GM12878 (cell line): ENCODE data around the gene SINHCAF. TPM values are rescaled to one million over a fixed set of nuclear protein-coding genes. Genes with fewer than 3 reads are reported as not detected.

Experiments used
- ATAC-seq: fragments of 200-7000 bp; cut with Tn5 transposase; 3 replicates; pipeline ENCODE4 v1.9.1; 2020; ENCODE audit warnings: mild to moderate bottlenecking, moderate library complexity
- BruUV-seq: library from RNA; stranded (reverse); fragments of 400-500 nt; replicated peaks from 2 replicates; lab custom pipeline; 2021; lab: Mats Ljungman, UMichigan
- CTCF ChIA-PET: fragments of 300-600 bp; sonication (Branson Sonifier 250); formaldehyde crosslinking; extraction: SDS; loops from one replicate; lab custom pipeline; 2021; ENCODE audit warnings: inconsistent platforms; lab: Yijun Ruan, JAX
- POLR2A ChIA-PET: fragments of 350-600 bp; formaldehyde crosslinking; extraction: SDS; loops from one replicate; lab custom pipeline; 2021; ENCODE audit warnings: inconsistent platforms; lab: Charles Lee
- RAD21 ChIA-PET: fragments of 300-600 bp; sonication (Branson Sonifier 250); formaldehyde crosslinking; loops from one replicate; lab custom pipeline; 2023; ENCODE audit warnings: antibody characterized with exemption; ENCODE audit not compliant: unreplicated experiment; lab: Charles Lee
- SMC1A ChIA-PET: fragments of 300-600 bp; sonication (Branson Sonifier 250); formaldehyde crosslinking; loops from one replicate; lab custom pipeline; 2023; ENCODE audit not compliant: unreplicated experiment, uncharacterized antibody; lab: Charles Lee
- DNase-seq: peaks from one replicate; pipeline ENCODE4 v3.0.0-alpha.2; 2011; ENCODE audit warnings: low read depth, low spot score
- FAIRE-seq: peaks from 3 replicates; lab custom pipeline; 2011; peaks lifted over from hg19 to GRCh38; lab: Jason Lieb, UNC
- H2AFZ ChIP-seq: 2 replicates; pipeline ENCODE4 v1.6.0; 2011; ENCODE audit warnings: low read depth, low read length, control low read depth; ENCODE audit not compliant: control insufficient read depth
- H3K27ac ChIP-seq: 2 replicates; pipeline ENCODE4 v1.5.1; 2011; ENCODE audit warnings: control low read depth; ENCODE audit not compliant: control insufficient read depth, insufficient read depth
- H3K27me3 ChIP-seq, 2 experiments: replicated peaks in 1 of 2; 2 replicates each; pipeline versions ENCODE4 v1.6.0 to v1.6.1; 2011; ENCODE audit warnings: low read length in 1 of 2; ENCODE audit not compliant: control insufficient read depth in 2 of 2, insufficient read depth in 2 of 2
- H3K36me3 ChIP-seq, 2 experiments: 2 replicates each; pipeline ENCODE4 v1.5.1; 2011; ENCODE audit warnings: low read length in 1 of 2; ENCODE audit not compliant: control insufficient read depth in 2 of 2, insufficient read depth in 2 of 2
- H3K4me1 ChIP-seq: 2 replicates; pipeline ENCODE4 v1.6.1; 2011; ENCODE audit warnings: mild to moderate bottlenecking, low read length, moderate library complexity, mixed read lengths; ENCODE audit not compliant: control insufficient read depth, insufficient read depth
- H3K4me2 ChIP-seq: 2 replicates; pipeline ENCODE4 v1.6.0; 2011; ENCODE audit warnings: control low read depth; ENCODE audit not compliant: control insufficient read depth, insufficient read depth
- H3K4me3 ChIP-seq: fragments of 200-600 bp; sonication (generic); 2 replicates; pipeline ENCODE4 v1.5.1; 2016
- H3K79me2 ChIP-seq: 2 replicates; pipeline ENCODE4 v1.6.0; 2011; ENCODE audit warnings: low read length; ENCODE audit not compliant: control insufficient read depth, insufficient read depth
- H3K9ac ChIP-seq: 2 replicates; pipeline ENCODE4 v1.8.0; 2011; ENCODE audit warnings: low read length, control low read depth, mixed read lengths; ENCODE audit not compliant: control insufficient read depth, insufficient read depth
- H3K9me3 ChIP-seq: replicated peaks from 3 replicates; pipeline ENCODE4 v1.5.1; 2011; ENCODE audit warnings: mild to moderate bottlenecking, low read length; ENCODE audit not compliant: control insufficient read depth, insufficient read depth
- H4K20me1 ChIP-seq: 2 replicates; pipeline ENCODE4 v1.6.0; 2011; ENCODE audit not compliant: control insufficient read depth, insufficient read depth
- BACH1 ChIP-seq: fragments of 450-650 bp; IDR thresholded peaks from 2 replicates; pipeline ENCODE4 v1.6.1; 2017; ENCODE audit warnings: mild to moderate bottlenecking, borderline replicate concordance
- CHD1 ChIP-seq: IDR thresholded peaks from 2 replicates; pipeline ENCODE4 v1.6.1; 2012; ENCODE audit warnings: low read depth, low read length, improper control_type of control experiment
- CREM ChIP-seq: IDR thresholded peaks from 2 replicates; pipeline ENCODE4 v1.6.1; 2014; ENCODE audit warnings: antibody characterized with exemption, low read depth
- E4F1 ChIP-seq: fragments of 450-650 bp; IDR thresholded peaks from 2 replicates; pipeline ENCODE4 v1.6.1; 2018; ENCODE audit warnings: borderline replicate concordance, mild to moderate bottlenecking; ENCODE audit not compliant: partially characterized antibody
- KAT2A ChIP-seq: conservative IDR thresholded peaks from 2 replicates; pipeline ENCODE4 v1.6.1; 2011; ENCODE audit warnings: low read depth, low read length; ENCODE audit not compliant: control insufficient read depth
- LARP7 ChIP-seq: fragments of 450-650 bp; IDR thresholded peaks from 2 replicates; pipeline ENCODE4 v1.6.1; 2017; ENCODE audit warnings: mild to moderate bottlenecking
- MTA2 ChIP-seq: fragments of 450-650 bp; IDR thresholded peaks from 2 replicates; pipeline ENCODE4 v1.6.1; 2016; ENCODE audit warnings: low read depth, mild to moderate bottlenecking, moderate library complexity
- NFYA ChIP-seq: IDR thresholded peaks from 2 replicates; pipeline ENCODE4 v1.6.1; 2011; ENCODE audit warnings: low read depth, mild to moderate bottlenecking, low read length, improper control_type of control experiment, borderline replicate concordance
- RUNX3 ChIP-seq: IDR thresholded peaks from 2 replicates; pipeline ENCODE4 v1.6.1; 2012; ENCODE audit warnings: low read length, inconsistent platforms
- SMAD5 ChIP-seq: IDR thresholded peaks from 2 replicates; pipeline ENCODE4 v1.6.1; 2016; ENCODE audit warnings: antibody characterized with exemption, low read depth
- TCF7 ChIP-seq: IDR thresholded peaks from 2 replicates; pipeline ENCODE4 v1.6.1; 2014; ENCODE audit warnings: antibody characterized with exemption, borderline replicate concordance
- ZNF274 ChIP-seq: IDR thresholded peaks from one replicate; pipeline ENCODE4 v1.8.0; 2011; ENCODE audit not compliant: insufficient read length, insufficient read depth
- WGBS: methylation state at CpG from one replicate; pipeline ENCODE4 v1.1.6; 2016; ENCODE audit warnings: low lambda C conversion rate; ENCODE audit not compliant: insufficient replicate concordance, insufficient coverage; ENCODE audit errors: missing lambda C conversion rate; 5-methylcytosine and 5-hydroxymethylcytosine counted together
- in situ Hi-C: fragments of 300-500 bp; cut with MboI; formaldehyde crosslinking; loops from 9 replicates; pipeline ENCODE4 v1.14.3; 2018; ENCODE audit warnings: mixed read lengths
- intact Hi-C: fragments of 100-400 bp; cut with micrococcal nuclease; formaldehyde crosslinking; loops from one replicate; pipeline ENCODE4 v1.14.2; 2022; ENCODE audit not compliant: unreplicated experiment
- polyA plus RNA-seq, 11 experiments: library from polyadenylated mRNA; depleted of rRNA in 4 of 11; unstranded in 6 of 11; stranded (reverse) in 5 of 11; fragments of >200 nt; fragmentation: Nextera tagmentation in 4 of 11; fragmentation: Illumina TruSeq in 1 of 11; extraction: Ambion mirVana in 4 of 11; extraction: Trizol in 1 of 11; gene quantifications; 1 replicate in 1 of 11; 2 replicates in 10 of 11; pipeline versions ENCODE4 v1.2.1 to v1.2.3, GENCODE V29; 2011 to 2016; ENCODE audit warnings: inconsistent platforms in 2 of 11, missing spikeins in 2 of 11, low read depth in 1 of 11
- total RNA-seq, 4 experiments: library from RNA; depleted of rRNA in 3 of 4; stranded (reverse); fragments of >200 nt in 3 of 4; fragmentation: Illumina TruSeq in 1 of 4; extraction: Trizol in 1 of 4; gene quantifications; 2 replicates each; pipeline versions ENCODE4 v1.2.1 to v1.2.3, GENCODE V29; 2013 to 2021
- TF ChIP-seq, protein P1 (sequence below): fragments of 450-650 bp; conservative IDR thresholded peaks from 2 replicates; pipeline ENCODE4 v1.6.1; 2017; ENCODE audit warnings: mild to moderate bottlenecking, moderate library complexity
- TF ChIP-seq, protein P2 (sequence below): IDR thresholded peaks from 2 replicates; pipeline ENCODE4 v1.6.1; 2012; ENCODE audit warnings: improper control_type of control experiment, low read depth, low read length; ENCODE audit not compliant: insufficient replicate concordance

SINHCAF gene
- total and polyA plus RNA-seq, 10 of the 15 experiments (the other 5 are each of a cell fraction or from before 2014, with no cell fraction given), result 60.4 to 156 (median 90.3) TPM

DNA sequence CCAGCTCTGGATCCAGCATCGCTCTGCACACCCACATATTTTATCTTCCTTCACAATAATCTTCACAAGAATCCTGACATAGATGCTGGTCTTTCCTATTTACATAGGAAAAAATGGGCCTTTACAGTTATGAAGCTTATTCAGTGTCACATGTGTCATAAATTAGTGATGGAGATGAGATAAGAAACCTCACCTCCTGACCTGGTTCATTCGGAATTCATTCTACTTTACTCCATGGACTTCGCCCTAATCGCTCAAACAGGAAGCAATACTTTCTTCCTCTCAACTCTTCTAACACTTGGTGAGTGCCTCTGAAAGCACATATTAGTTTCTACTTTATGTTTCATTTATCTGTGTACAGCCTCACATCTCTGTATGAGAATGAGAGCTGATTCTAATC lies 12.0 kb upstream of the SINHCAF start (continued):
- no peak for TF ChIP-seq E4F1
- TF ChIP-seq, all 136 proteins: peak for 0

DNA sequence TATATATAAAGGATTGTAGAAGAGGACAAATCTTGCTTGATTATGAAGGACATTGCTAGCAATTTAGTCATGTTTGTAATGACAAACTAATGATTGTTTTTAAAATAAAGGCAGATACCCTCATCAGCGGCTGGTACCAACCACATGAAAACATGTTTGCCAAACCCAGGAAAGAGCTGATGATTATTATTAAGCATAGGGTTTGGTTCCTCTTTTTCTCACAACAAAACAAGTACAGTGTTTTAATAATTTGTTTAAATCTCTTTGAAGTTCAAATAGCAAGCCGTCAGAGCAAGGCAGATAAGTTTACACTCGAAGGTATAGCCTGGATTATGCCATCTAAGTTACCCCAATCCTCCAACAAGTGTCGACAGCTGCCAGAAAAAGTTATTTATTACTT lies 5.3 kb upstream of the SINHCAF start:
- Histone ChIP-seq H3K27me3 (no peaks in the 10 kb centered on the region), H3K4me2 (no peak overlapping the region), H3K4me1 (no peaks in the 10 kb centered on the region), H3K27ac (no peak overlapping the region), H4K20me1 (no peaks in the 10 kb centered on the region), H3K36me3 (no peaks in the 10 kb centered on the region), H3K4me3 (no peak overlapping the region), H3K9me3 (no peaks in the 10 kb centered on the region), H2AFZ (no peak overlapping the region), H3K79me2 (no peaks in the 10 kb centered on the region), H3K9ac (no peak overlapping the region)
- WGBS, result 12% methylated on average over 4 of the region's 4 CpGs
- FAIRE-seq, result no peak
- SMC1A ChIA-PET, result interaction anchor here (0.8 to 1.3 kb wide), 4 partner anchors 12 to 59 kb away, joined by 3 to 4 read pairs (median 4); no protein-coding TSS in a partner anchor
- in situ Hi-C loops, result no loop called here
- no peak for DNase-seq
- CTCF ChIA-PET, result interaction anchor here (0.8 to 1.8 kb wide), 2 partner anchors 33 to 60 kb away, joined by 3 read pairs; no protein-coding TSS in a partner anchor
- POLR2A ChIA-PET, result no interaction called here
- ATAC-seq, result peak; percentile 82
- no TSS peak for BruUV-seq
- RAD21 ChIA-PET, result no interaction called here
- intact Hi-C loops, result no loop called here
- TF ChIP-seq LARP7 (no peak), CREM (no peak), NFYA (no peak), CHD1 (no peak), BACH1 (no peak), TCF7 (peak; percentile 46; the same call in 1 of the 2 replicates), ZNF274 (no peak), RUNX3 (peak; percentile 19; the same call in 1 of the 2 replicates), KAT2A (no peak), MTA2 (peak; percentile 77), SMAD5 (no peak)
- TF ChIP-seq, protein P1, sequence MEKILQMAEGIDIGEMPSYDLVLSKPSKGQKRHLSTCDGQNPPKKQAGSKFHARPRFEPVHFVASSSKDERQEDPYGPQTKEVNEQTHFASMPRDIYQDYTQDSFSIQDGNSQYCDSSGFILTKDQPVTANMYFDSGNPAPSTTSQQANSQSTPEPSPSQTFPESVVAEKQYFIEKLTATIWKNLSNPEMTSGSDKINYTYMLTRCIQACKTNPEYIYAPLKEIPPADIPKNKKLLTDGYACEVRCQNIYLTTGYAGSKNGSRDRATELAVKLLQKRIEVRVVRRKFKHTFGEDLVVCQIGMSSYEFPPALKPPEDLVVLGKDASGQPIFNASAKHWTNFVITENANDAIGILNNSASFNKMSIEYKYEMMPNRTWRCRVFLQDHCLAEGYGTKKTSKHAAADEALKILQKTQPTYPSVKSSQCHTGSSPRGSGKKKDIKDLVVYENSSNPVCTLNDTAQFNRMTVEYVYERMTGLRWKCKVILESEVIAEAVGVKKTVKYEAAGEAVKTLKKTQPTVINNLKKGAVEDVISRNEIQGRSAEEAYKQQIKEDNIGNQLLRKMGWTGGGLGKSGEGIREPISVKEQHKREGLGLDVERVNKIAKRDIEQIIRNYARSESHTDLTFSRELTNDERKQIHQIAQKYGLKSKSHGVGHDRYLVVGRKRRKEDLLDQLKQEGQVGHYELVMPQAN, result no peak
- TF ChIP-seq, protein P2, sequence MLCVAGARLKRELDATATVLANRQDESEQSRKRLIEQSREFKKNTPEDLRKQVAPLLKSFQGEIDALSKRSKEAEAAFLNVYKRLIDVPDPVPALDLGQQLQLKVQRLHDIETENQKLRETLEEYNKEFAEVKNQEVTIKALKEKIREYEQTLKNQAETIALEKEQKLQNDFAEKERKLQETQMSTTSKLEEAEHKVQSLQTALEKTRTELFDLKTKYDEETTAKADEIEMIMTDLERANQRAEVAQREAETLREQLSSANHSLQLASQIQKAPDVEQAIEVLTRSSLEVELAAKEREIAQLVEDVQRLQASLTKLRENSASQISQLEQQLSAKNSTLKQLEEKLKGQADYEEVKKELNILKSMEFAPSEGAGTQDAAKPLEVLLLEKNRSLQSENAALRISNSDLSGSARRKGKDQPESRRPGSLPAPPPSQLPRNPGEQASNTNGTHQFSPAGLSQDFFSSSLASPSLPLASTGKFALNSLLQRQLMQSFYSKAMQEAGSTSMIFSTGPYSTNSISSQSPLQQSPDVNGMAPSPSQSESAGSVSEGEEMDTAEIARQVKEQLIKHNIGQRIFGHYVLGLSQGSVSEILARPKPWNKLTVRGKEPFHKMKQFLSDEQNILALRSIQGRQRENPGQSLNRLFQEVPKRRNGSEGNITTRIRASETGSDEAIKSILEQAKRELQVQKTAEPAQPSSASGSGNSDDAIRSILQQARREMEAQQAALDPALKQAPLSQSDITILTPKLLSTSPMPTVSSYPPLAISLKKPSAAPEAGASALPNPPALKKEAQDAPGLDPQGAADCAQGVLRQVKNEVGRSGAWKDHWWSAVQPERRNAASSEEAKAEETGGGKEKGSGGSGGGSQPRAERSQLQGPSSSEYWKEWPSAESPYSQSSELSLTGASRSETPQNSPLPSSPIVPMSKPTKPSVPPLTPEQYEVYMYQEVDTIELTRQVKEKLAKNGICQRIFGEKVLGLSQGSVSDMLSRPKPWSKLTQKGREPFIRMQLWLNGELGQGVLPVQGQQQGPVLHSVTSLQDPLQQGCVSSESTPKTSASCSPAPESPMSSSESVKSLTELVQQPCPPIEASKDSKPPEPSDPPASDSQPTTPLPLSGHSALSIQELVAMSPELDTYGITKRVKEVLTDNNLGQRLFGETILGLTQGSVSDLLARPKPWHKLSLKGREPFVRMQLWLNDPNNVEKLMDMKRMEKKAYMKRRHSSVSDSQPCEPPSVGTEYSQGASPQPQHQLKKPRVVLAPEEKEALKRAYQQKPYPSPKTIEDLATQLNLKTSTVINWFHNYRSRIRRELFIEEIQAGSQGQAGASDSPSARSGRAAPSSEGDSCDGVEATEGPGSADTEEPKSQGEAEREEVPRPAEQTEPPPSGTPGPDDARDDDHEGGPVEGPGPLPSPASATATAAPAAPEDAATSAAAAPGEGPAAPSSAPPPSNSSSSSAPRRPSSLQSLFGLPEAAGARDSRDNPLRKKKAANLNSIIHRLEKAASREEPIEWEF, result no peak
